IPS DF 6.9 (cell line): ENCODE data around the gene OSBPL7.

ENCODE experiments used
- DNase-seq: peaks from one replicate; pipeline ENCODE4 v3.0.0-alpha.2; 2013; ENCODE audit warnings: low read depth, low spot score
- H3K27ac ChIP-seq: one replicate; pipeline ENCODE4 v1.5.1; 2013; ENCODE audit warnings: low read length, control low read depth
- H3K27me3 ChIP-seq: 2 replicates; pipeline ENCODE4 v1.6.1; 2013; ENCODE audit warnings: mild to moderate bottlenecking, low read length; ENCODE audit not compliant: control insufficient read depth, insufficient read depth
- H3K36me3 ChIP-seq: 2 replicates; pipeline ENCODE4 v1.6.1; 2013; ENCODE audit warnings: low read length; ENCODE audit not compliant: control insufficient read depth, insufficient read depth
- H3K4me1 ChIP-seq: 2 replicates; pipeline ENCODE4 v1.6.1; 2013; ENCODE audit warnings: low read length; ENCODE audit not compliant: control insufficient read depth, insufficient read depth
- H3K4me3 ChIP-seq: 2 replicates; pipeline ENCODE4 v1.5.1; 2013; ENCODE audit warnings: mild to moderate bottlenecking, low read length
- H3K9me3 ChIP-seq: 2 replicates; pipeline ENCODE4 v1.6.1; 2013; ENCODE audit warnings: low read length, inconsistent platforms; ENCODE audit not compliant: control insufficient read depth, insufficient read depth
- WGBS: extraction: QIAGEN DNeasy Blood & Tissue Kit; methylation state at CpG from one replicate; pipeline ENCODE4 v1.1.7; 2013; ENCODE audit warnings: mixed read lengths, missing lambda C conversion rate; ENCODE audit not compliant: insufficient read length, insufficient coverage; 5-methylcytosine and 5-hydroxymethylcytosine counted together

The OSBPL7 gene

DNA sequence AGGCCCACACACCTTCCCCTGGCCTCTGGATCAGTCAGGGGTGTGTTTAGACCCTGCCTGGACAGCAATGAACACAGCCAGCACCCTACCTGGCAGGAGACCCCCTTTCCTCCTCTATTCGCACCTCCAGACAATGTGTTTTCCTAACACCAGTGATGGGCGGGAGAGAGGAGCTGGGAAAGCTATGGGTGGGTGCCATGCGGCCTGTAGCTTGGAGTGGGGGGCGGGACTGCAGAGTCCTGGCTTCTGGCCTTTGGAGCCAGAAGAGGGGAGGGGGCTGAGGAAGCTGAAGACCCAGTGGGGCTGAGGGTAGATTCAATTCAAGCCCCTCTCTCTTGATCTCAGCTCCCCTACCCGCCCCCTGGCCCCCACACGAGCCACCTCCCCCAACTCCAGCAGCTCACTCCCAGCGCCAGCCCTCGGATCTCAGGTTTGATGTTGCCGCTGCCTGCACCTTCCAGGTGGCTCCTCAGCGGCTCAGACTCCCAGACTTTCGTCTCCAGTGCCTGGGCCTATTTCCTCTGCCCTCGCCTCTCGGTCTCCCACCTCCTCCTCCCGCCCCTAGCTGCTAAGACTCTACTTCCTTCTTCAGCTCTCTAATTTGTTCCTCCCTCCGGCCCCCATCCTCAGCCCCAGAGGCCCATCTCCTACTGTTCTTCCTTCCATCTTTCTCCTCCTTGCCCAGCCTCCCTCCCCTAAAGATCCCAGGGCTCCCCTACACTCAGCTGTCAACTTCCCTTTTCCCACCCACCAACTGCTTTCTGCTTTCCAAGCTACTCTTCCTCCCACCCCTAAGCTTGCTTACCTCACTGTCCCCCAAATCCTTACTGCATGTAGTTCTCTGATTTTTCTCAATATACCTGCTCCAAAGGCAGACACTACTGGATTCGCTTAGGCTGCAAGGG is 36.2 kb upstream of the OSBPL7 start:
- no peaks in the 10 kb centered on the region for H3K36me3 ChIP-seq
- H3K27ac ChIP-seq, result no peak overlapping the region
- 0 out of 2 replicates have a peak, but pooled peaks cover 1% of the 10 kb centered on the region for H3K4me1 ChIP-seq
- H3K27me3 ChIP-seq, result peaks cover 21% of the 10 kb centered on the region
- no peaks in the 10 kb centered on the region for H3K9me3 ChIP-seq
- no peak overlapping the region for H3K4me3 ChIP-seq
- no CpG with 5 or more reads among the region's 16 CpGs for WGBS
- DNase-seq, result no peak

DNA sequence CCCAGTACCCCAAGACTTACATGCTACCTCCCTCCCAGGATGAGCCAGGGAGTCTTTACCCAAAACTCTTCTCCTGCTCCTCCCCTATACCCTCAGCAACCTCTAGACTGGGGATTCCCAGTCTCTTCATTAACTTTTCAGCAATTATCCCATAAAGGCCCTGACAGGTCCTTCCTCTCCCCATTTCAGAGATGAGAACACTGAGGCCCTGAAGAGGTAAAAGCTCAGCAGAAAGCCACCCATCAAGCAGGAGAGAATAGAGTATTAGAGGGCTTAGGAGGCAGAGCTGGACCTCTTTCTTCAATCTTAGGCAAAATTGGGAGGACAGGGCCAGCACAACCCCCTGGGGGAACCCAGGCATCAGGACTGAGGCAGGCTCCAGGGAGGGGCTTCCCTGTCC is 35.2 kb upstream of the OSBPL7 start:
- Histone ChIP-seq H3K4me3 (no peak overlapping the region), H3K36me3 (no peaks in the 10 kb centered on the region), H3K27me3 (peaks cover 29% of the 10 kb centered on the region), H3K27ac (no peak overlapping the region), H3K4me1 (0 out of 2 replicates have a peak, but pooled peaks cover 1% of the 10 kb centered on the region), H3K9me3 (no peaks in the 10 kb centered on the region)
- DNase-seq, result no peak

DNA sequence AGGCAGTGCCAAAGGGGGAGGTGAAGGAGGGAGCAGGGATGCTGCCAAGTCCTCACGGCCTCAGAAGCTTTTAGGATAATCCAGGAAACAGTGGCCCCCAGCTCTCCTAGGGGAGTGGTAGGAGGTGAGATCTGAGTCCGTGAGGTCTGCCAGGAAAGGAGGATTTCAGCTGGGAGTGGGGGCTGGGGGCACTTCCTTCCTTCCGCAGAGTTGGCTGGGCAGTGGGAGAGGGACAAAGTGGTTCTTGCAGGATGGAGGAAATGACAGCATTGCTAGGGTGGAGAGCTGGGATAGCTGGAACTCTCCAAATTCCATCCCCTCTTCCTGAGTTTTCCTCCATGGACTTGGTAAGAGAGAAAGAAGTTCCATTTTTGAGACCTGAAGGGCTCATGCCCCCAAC is 34.1 kb upstream of the OSBPL7 start:
- H3K27me3 ChIP-seq, result peaks cover 29% of the 10 kb centered on the region
- WGBS, result no CpG with 5 or more reads among the region's 3 CpGs

DNA sequence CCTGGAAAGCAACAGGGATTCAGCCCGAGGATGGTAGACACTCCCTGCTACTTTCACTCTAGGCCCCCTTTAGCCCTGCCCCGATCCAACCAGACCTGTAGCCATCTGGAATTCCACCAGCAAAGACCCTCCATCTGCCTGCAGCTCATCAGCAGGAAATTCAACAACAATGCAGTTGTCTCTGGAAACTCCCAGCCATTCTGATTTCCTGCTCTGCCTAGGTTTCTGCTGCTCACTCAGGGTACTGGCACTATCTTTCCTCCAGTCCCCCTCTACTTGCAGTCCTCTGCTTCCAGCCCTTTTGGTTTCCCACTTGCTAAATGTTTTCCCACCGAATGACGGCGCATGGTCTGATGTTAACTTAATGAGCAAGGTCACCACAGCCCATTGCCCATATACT is 32.0 kb upstream of the OSBPL7 start:
- Histone ChIP-seq H3K4me1 (peaks cover 2% of the 10 kb centered on the region; the same call in 1 of the 2 replicates), H3K27ac (no peak overlapping the region), H3K4me3 (no peak overlapping the region), H3K9me3 (no peaks in the 10 kb centered on the region), H3K27me3 (peaks cover 48% of the 10 kb centered on the region), H3K36me3 (no peaks in the 10 kb centered on the region)
- no peak for DNase-seq
- no CpG with 5 or more reads among the region's 5 CpGs for WGBS

More for the DNA sequence above, 34.1 kb upstream of the OSBPL7 start:
- Histone ChIP-seq H3K9me3 (no peaks in the 10 kb centered on the region), H3K4me1 (0 out of 2 replicates have a peak, but pooled peaks cover 1% of the 10 kb centered on the region), H3K27ac (no peak overlapping the region), H3K36me3 (no peaks in the 10 kb centered on the region), H3K4me3 (no peak overlapping the region)
- DNase-seq, result no peak

DNA sequence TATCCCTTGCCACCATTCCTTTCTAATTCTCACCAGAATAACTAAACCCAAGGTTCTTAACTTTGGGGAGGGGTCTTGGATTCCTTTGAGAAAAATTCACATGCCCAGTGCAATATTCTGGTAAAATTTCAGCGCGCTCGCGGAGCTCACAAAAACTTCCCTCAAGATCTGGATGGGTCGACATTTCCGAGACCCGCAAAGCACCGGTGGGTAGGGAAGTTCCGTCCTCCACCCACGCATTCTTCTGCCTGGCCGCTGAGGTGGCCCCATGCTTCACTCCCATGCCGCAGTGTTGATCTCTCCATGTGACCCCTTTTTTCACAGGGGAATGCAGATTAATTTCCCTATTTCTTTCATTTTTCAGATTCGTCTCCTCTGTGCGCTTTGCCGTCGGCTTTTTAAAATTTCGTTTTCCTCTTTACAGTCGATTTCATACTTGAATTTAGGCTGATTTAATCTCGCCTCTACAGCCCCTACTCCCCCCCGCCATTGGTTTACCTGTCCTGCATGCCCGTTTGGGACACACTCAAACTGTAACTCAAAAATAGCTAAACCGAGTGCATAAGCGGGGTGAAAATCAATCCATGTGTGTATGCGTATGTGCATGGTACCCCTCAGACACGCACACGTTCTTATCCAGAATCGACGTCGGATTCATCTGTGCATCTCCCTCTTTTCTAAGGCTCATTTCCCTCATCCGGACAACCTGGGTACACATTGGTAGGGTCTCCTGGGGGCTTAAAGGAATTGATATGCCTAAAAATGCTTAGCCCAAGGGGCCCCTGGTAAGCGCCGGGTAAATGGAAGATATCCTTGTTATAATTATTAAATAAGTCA is 30.7 kb upstream of the OSBPL7 start:
- WGBS, result no CpG with 5 or more reads among the region's 32 CpGs
- H3K4me1 ChIP-seq, result peaks cover 3% of the 10 kb centered on the region; the same call in 1 of the 2 replicates
- H3K9me3 ChIP-seq, result no peaks in the 10 kb centered on the region
- H3K27ac ChIP-seq, result no peak overlapping the region
- H3K4me3 ChIP-seq, result peak overlapping the region; percentile 21; the same call in 1 of the 2 replicates
- H3K27me3 ChIP-seq, result peaks cover 54% of the 10 kb centered on the region
- no peak for DNase-seq
- no peaks in the 10 kb centered on the region for H3K36me3 ChIP-seq

DNA sequence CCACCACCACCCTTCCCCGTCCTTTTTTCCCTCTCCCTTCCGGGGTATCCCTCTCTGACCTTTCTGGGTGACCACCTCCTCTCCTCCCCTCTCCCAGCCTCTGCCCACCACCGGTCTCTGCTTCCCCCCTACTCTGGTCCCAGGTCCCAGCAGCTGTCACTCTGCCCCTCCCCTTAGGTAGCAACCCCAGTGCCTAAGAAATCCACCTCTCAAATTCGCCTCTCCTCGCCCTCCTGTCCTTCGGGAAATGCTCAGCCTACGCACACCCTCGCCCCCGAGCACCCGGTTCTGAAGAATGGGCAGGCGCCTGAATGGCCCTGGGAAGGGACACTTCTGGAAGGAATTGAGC is 30.1 kb upstream of the OSBPL7 start:
- no peaks in the 10 kb centered on the region for H3K9me3 ChIP-seq
- H3K4me1 ChIP-seq, result peaks cover 3% of the 10 kb centered on the region; the same call in 1 of the 2 replicates
- no peak for DNase-seq
- no peaks in the 10 kb centered on the region for H3K36me3 ChIP-seq
- H3K27ac ChIP-seq, result no peak overlapping the region
- peak overlapping the region; percentile 21; the same call in 1 of the 2 replicates for H3K4me3 ChIP-seq
- WGBS, result no CpG with 5 or more reads among the region's 11 CpGs
- peaks cover 59% of the 10 kb centered on the region for H3K27me3 ChIP-seq

DNA sequence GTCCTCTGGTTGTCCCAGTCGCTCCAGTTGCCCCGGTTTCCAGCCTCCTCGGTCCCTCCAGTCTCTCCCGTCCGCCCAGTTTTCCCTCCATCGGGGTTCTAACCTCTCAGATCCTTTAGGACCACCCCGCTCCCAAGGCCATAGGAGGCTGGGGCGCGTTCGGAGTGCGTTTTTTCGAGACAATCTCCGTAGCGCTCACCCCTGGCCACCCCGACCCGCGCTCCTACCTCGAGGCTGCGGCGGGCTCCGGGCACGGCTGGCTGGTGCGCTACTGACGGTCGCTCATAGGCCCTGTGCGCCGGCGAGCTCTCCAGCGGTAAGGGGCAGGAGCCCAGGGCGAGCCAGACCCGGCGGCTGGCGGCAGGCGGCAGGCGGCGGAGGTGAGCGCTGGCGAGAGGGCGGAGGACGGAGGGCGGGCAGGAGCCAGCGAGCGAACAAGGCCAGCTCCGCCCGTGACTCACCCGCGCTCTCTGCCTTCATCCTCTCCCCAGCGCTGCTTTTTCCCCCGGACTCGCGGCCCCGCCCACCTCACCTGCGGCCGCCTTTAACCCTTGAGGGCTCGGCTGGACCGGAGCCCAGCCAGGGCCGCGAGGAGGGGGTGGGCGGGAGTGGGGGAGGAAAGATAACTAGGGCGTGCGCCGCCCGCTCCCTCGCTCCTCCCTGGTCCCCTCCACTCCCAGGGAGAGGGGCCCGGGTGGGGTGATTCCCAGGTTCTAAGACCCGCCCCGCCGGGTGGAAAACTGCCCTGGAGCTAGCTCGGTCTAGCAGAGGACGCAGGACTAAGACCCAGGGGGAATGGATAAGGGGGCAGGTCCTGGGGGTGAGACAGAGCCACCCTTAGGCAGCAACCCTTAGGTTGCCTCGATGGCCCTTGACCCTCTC is 29.3 kb upstream of the OSBPL7 start, which contains the start of gene SP6:
SP6 (minus strand) TSS at position 472 of the 882 bp plus-strand sequence. CDS start 2,734 bp downstream, outside the sequence.
- no peak within 1 kb of the TSS for H3K27ac ChIP-seq

DNA sequence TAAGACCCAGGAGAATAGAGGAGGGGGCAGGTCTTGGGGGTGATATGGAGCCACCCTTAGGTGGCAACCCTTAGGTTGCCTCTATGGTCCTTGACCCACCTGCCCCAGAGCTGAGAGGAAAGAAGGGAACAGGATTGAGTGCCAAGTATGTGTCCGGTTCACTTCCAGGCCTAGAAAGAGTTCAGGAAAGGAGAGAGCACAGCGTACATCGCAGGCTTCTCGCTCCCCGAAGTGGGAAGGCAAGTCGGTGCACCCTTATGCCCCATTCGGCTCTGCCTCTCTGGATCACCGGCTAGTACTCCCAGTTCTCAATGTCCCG is 28.7 kb upstream of the OSBPL7 start:
- H3K36me3 ChIP-seq, result no peaks in the 10 kb centered on the region
- H3K4me3 ChIP-seq, result peak overlapping the region; percentile 40; the same call in 1 of the 2 replicates
- no peak overlapping the region for H3K27ac ChIP-seq
- no peaks in the 10 kb centered on the region for H3K9me3 ChIP-seq
- peaks cover 68% of the 10 kb centered on the region for H3K27me3 ChIP-seq
- H3K4me1 ChIP-seq, result peaks cover 2% of the 10 kb centered on the region; the same call in 1 of the 2 replicates
- no CpG with 5 or more reads among the region's 9 CpGs for WGBS
- no peak for DNase-seq

More for the DNA sequence above, 29.3 kb upstream of the OSBPL7 start, which contains the start of gene SP6:
- H3K27me3 ChIP-seq, result peaks cover 65% of the 10 kb centered on the region
- WGBS, result no CpG with 5 or more reads among the region's 71 CpGs
- peak within 1 kb of the TSS; percentile 40; the same call in 1 of the 2 replicates for H3K4me3 ChIP-seq
- H3K4me1 ChIP-seq, result peaks cover 3% of the 10 kb centered on the region; the same call in 1 of the 2 replicates
- H3K36me3 ChIP-seq, result no peaks in the 10 kb centered on the region
- H3K9me3 ChIP-seq, result no peaks in the 10 kb centered on the region
- no peak for DNase-seq

DNA sequence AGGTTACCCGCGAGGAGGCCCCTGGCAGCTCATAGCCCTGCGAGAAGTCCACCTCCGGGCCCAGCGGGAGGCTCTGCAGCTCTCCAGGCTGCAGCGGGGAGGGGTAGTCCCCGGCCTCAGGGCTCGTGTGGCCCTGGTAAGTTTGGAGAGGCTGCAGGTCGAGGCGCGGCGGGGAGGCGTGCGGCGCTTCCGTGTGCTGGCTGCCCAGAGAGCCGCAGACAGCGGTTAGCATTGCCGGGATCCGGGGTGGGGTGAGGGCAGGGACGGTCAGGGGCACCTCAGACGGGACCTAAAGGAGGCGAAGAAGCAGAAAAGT is 26.6 kb upstream of the OSBPL7 start:
- no peaks in the 10 kb centered on the region for H3K36me3 ChIP-seq

More for the DNA sequence above, 26.6 kb upstream of the OSBPL7 start:
- H3K27me3 ChIP-seq, result peaks cover 53% of the 10 kb centered on the region
- H3K9me3 ChIP-seq, result no peaks in the 10 kb centered on the region
- H3K4me3 ChIP-seq, result peak overlapping the region; percentile 15; the same call in 1 of the 2 replicates
- no peak overlapping the region for H3K27ac ChIP-seq
- DNase-seq, result no peak
- no CpG with 5 or more reads among the region's 23 CpGs for WGBS
- peaks cover 5% of the 10 kb centered on the region; the same call in 1 of the 2 replicates for H3K4me1 ChIP-seq
